Measurements from ENCODE around the gene KIF17.

GRCh38 chr1:20636785-20637347 lies 80.9 kb downstream of the KIF17 start:
- TF ChIP-seq, protein P1, sequence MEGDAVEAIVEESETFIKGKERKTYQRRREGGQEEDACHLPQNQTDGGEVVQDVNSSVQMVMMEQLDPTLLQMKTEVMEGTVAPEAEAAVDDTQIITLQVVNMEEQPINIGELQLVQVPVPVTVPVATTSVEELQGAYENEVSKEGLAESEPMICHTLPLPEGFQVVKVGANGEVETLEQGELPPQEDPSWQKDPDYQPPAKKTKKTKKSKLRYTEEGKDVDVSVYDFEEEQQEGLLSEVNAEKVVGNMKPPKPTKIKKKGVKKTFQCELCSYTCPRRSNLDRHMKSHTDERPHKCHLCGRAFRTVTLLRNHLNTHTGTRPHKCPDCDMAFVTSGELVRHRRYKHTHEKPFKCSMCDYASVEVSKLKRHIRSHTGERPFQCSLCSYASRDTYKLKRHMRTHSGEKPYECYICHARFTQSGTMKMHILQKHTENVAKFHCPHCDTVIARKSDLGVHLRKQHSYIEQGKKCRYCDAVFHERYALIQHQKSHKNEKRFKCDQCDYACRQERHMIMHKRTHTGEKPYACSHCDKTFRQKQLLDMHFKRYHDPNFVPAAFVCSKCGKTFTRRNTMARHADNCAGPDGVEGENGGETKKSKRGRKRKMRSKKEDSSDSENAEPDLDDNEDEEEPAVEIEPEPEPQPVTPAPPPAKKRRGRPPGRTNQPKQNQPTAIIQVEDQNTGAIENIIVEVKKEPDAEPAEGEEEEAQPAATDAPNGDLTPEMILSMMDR (IDR thresholded peaks at IDR 0.05), result no peak
- TF ChIP-seq POLR2A (IDR thresholded peaks at IDR 0.05), result no peak
